HG02798 (cell line): ENCODE data around the gene EPPIN.
"Not testable (repeated sequence)": the region's sequence is repeated elsewhere in the genome, so short reads cannot be mapped to it uniquely, and the experiment has no call there.

Source experiments
- ATAC-seq: cut with Tn5 transposase; IDR thresholded peaks from one replicate; pipeline ENCODE4 v1.9.1; 2021; ENCODE audit warnings: mild to moderate bottlenecking; ENCODE audit not compliant: unreplicated experiment, poor library complexity

Gene EPPIN

DNA sequence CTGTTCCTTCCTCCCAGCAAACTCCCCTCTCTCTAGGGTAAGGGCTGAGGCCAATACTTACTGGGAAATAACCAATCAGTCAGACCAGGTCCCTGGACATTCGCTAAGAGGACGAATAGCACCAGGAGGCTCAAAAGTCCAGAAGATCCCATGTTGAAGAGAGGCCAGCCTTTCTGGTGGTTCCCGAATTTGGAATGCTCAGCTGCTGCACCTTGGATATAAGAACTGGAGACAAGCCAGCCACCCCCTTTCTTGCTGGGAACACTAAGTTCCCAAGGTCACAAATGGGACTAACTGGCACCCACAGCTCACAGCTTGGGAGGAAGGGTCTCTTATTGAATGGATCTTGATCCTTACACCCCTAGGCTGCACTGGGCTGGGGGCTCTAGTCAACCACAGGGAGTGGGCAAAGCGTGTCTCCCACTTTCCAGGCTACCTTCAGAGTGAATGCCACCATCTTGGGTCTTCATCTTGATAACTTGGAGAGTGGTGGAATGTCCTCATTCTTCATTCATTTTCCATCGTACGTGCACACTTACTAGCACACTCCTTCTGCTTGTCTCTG, at the start of gene EPPIN:
EPPIN (minus strand) TSS at position 196 of the 565 bp plus-strand sequence; CDS start at position 152, 44 bp downstream.
- ATAC-seq = no peak

DNA sequence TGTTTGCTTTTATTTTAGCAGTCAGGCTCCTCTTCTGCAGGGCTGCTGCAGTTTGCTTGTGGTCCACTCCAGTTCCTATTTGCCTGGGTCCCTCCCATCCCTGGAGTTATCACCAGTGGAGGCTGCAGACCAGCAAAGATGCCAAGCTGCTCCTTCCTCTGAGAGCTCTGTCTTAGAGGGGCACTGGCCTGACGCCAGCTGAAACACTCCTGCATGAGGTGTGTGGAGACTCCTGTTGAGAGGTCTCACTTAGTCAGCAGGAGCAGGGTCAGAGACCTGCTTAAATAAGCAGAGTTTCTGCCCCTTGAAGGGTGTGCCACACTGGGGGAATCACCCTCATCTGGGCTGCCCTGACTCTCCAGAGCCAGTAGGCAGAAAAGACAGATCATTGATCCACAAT, 48.0 kb upstream of the EPPIN start:
- no peak for ATAC-seq

DNA sequence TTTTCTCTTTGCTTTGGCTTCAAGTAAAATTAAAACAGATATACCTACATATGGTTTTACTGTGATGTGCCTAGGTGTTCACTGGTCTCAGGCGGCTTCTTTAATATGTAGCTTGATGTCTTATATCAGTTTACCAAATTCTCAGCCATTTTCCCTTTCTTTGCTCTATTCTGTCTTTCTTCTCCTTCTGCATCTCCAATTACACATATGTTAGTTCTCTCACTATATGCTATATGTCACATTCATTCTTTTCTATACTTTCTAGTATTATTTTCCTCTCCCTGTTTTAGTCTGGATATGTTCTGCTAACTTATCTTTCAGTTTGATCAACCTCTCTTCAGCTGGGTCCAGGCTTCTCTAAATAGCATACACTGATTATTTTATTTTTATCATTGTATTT, 46.3 kb upstream of the EPPIN start:
- ATAC-seq = no peak

DNA sequence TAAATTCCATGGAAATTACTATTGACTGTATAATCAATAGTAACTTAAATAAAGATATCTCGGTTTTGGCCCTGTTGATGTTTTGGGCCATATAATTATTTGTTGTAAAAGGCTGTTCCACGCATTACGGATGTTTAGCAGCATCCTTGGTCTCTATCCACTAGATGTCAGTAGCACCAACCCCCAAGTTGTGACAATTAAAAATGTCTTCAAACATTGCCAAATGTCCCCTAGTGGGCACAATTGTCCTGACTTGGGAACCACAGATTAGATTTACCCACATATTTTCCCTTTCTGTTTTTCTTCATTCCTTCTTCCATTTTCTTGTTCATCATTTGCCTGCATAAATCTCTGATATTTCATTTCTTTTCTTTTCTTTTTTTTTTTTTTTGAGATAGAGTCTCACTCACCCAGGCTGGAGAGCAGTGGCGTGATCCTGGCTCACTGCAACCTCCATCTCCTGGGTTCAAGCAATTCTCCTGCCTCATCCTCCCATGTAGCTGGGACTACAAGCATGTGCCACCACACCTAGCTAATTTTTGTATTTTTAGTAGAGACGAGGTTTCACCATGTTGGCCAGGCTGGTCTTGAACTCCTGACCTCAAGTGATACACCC, 45.5 kb upstream of the EPPIN start:
- no peak for ATAC-seq

DNA sequence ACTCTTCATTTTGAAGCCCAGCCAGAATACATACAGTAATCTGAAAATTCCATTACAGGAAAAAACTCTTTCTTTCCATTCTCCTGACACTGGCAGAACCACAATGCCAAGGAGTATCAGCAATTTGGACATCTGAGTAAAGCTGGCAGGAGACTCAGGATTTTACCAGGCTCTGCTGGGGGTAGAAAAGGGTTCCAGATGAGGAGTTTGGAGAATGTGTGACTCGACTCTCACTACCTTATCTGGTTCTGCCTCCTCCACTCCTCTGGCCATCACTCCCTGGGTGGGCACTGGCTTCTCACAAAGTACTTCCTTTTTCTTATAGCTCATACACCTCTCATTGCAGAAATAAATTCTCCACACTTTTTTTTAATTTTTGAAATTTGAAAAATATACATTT, 42.5 kb upstream of the EPPIN start:
- ATAC-seq = no peak

DNA sequence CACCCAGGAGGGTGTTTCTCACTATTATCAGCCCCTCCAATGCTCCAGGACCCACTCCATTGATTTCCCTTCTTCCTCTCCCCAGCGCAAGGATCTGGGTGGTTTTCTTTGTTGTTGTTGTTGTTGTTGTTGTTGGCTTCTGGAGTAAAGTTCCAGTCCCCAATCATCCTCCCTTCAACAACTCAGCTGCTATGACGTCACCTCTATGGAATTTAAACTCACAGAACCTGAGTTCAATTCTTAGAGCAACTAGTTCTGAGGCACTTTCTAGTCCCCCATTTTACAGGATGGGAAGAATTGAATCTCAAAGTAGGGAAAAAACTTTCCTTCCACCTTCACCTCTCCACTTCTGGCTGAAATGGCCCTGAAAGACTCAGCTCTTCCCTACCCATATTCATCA, 41.6 kb upstream of the EPPIN start:
- ATAC-seq = no peak

DNA sequence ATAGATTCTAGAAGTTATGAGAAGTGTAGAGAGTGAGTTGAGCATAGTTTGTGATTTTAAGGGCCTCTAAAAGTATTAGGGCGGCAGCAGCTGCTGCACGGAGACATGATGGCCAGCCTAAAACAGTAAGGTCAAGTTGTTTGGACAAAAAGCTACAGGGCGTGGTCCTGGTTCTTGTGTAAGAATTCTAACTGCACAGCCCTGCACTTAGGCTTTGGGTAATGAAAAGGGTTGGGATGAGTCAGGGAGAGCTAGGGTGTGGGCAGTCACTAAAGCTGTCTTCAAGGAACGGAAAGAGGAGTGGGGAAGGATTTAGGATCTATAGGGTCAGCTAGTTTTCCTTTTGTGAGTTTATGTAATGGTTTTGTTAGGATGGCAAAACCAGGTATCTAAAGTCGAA, 38.8 kb upstream of the EPPIN start:
- not testable (repeated sequence) for ATAC-seq

DNA sequence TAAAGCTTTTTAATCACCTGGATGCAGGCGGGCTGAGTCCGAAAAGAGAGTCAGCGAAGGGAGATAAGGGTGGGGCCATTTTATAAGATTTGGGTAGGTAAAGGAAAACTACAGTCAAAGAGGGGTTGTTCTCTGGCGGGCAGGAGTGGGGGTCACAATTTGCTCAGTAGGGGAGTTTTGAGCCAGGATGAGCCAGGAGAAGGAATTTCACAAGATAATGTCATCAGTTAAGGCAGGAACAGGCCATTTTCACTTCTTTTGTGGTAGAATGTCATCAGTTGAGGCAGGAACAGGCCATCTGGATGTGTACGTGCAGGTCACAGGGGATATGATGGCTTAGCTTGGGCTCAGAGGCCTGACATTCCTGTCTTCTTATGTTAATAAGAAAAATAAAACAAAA, 37.1 kb upstream of the EPPIN start:
- not testable (repeated sequence) for ATAC-seq

DNA sequence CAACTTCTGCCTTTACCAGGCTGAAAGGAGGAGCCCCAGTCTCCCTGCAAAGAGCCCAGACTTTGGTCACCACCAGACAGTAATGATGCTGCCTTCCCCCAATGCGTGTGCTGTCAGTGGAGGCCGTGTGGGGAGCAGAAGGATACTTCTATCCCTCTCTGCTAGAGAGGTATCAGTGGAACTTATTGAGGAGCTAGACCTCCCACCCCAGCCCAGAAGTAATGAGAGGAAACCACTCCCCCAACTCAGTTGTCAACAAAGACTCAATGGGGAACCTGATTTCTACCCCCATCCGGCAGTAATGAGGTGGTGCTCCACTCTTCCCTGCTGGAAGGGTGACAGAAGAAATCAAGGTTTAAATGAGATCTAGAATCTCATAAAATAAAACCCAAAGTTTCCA, 36.3 kb upstream of the EPPIN start:
- no peak for ATAC-seq

DNA sequence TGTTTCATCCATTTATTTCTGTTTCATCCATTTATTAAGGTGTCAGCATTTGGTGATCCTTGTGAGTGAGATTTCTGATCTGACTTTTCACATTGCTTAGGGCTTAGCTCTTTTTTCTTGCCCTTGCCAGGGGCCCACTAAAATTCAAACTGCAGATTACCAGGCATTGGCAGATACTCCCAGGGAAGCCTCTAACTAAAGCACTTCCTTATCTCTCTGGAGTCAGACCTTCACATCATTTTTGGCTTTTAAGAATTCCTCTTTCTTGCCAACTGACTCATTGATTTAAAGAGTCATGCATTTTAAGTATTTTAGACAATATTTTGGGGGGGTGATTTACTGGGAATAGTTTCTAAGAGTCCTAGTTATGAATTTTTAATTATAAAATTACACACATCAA, 34.5 kb upstream of the EPPIN start:
- ATAC-seq = no peak

DNA sequence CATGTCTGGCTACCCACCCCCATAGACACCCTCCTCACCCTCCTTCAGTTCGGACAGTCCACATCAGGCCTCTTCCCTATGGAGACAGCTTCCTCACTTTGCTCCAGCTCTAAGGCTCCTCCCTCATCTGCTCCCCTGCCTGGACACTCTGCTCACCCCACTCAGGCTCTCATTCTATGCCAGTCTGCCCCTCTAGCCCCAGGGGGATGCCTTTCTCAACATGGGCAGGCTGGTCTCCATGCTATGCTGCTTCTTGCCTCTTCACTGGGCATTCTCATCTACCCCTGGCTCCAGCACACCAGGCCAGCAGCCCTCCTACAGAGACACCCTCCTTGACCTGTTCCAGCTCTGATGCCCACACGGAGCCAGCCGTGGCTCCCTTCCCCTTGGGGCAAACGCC, 32.0 kb upstream of the EPPIN start, which contains the start of gene WFDC8:
WFDC8 (minus strand) TSS at position 101 of the 400 bp plus-strand sequence; CDS start at position 64, 37 bp downstream.
- no peak for ATAC-seq

DNA sequence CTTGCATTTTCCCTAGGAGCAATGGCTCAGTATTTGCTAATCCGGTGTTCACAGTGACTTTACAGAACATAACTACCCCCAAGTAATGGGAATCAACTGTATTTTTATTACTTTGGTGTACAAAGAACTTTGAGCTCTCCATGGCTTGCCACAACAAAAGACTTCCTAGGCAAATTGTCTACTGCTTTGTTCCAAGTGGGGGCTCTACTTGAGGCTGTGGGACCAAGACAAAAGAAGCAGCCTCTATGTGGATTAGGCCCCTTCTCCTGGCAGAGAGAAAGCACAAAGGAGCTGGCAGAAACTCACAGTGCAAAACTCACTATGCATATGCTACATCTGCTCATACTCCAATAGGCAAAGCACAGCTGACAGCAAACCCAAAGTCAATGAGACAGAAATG, 31.0 kb upstream of the EPPIN start:
- ATAC-seq = no peak

DNA sequence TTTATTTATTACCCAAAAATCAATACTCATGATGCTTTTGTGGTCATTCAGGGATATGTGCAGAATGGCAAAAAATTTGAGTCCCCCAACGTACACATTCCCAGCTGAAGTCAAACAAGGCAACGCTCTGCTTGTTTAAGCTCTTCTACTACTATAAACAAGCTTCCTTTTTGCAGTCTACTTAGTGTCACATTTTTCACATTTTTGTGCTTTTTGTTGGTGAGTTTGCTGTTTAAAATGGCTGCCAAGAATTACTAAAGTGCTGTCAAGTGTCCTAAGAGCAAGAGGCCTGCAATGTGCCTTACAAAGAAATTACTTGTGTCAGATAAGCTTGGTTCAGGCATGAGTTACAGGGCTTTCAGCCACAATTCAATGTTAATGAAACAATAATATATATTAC, 29.8 kb upstream of the EPPIN start:
- no peak for ATAC-seq

DNA sequence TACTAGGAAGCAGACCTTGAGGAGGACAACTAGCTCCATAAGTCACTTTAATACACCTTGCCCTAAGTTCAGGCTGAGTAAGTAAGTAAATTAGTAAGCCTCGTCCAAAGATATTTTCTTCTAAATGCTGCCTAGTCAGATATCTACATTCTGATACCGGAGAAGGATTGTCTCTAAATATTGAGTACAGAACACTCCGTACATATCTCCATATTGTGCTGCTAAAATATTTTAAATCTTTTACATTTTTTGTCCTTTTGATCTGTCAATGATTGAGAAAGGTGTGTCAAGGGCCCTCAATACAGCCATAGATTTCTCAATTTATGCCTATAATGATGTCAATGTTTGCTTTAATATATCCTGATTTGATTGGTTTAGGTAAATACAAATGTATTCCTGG, 28.7 kb upstream of the EPPIN start:
- ATAC-seq = no peak

DNA sequence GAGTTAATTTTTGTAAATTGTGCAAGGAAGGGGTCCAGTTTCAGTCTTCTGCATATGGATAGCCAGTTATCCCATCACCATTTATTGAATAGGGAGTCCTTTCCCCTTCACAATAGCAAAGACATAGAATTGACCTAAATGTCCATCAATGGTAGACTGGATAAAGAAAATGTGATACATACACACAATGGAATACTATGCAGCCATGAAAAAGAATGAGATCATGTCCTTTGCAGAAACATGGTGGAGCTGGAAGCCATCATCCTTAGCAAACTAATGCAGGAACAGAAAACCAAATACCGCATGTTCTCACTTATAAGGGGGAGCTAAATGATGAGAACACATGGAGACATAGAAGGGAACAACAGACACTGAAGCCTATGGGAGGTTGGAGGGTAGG, 22.4 kb upstream of the EPPIN start:
- ATAC-seq = not testable (repeated sequence)

DNA sequence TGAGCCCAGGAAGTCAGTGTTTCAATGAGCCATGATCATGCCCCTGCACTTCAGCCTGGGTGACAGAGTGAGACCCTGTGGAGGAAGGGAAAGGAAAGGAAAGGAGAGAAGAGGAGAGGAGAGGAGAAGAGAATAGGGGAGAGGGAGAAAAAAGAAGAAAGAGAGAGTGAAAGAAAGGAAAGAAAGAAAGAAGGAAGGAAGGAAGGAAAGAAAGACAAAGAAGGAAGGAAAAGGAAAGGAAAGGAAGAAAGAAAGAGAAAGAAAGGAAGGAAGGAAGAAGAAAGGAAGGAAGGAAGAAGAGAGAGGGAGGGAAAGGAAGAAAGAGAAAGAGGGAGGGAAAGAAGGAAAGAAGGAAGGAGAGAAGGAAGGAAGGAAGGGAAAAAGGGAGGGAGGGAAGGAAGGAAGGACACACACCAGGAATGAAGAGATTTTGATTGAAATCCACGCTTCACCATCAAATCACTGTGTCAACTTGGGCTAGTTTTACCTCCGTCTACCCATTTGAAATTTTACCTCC, 17.6 kb upstream of the EPPIN start:
- no peak for ATAC-seq

DNA sequence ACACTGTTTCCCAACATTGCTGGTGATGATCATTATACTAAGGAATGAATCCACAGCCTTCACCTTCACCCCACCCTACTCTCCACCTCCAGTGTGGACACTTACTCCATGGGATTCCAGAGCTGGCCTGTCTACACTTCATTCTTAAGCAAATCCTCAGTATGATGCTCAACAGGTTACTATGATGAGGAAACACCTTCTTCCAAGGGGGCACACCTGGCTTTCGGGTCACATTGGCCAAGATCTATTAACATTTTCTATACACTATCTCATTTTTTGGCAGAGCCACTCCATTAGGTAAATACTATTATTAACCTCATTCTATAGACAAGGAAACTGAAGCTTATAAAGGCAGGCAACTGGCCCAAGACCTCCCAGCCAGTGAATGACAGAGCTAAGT, 8.0 kb upstream of the EPPIN start:
- ATAC-seq = no peak

DNA sequence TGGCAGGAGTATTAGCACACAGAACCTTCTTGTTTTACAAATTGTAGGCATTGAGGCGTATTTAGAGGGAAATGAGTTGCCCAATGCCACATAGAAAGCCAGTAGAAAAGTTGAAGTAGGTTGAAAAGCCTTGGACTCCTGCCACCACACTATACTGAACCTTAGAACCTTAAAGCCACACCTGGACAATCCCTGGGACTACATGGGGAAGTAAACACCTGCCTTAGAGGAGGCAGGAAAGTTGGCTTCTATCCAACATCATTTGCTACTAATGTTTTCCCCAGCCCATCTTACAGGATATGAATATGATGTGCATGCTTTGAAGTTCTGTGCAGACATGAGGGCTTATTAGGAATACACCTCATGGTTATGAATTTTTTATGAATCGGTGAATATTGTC, 5.3 kb upstream of the EPPIN start:
- ATAC-seq = no peak

DNA sequence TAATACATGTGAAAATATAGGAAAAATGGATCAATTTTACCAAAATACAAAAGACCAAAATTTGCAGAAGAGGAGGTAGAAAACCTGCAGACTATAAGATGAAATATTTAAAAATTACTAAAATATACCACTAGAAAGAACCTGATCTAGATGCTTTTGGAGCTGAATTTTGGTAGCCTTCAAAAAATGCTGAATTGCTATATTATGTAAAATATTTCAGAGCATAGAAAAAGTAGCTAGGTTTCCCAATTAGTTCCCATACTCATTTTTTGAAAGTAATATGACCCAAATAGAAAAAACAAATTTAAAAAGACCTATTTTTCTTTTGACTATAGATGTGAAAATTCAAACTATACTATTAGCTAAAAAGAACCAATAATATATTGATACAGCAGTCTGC, 3.6 kb upstream of the EPPIN start:
- ATAC-seq = no peak

DNA sequence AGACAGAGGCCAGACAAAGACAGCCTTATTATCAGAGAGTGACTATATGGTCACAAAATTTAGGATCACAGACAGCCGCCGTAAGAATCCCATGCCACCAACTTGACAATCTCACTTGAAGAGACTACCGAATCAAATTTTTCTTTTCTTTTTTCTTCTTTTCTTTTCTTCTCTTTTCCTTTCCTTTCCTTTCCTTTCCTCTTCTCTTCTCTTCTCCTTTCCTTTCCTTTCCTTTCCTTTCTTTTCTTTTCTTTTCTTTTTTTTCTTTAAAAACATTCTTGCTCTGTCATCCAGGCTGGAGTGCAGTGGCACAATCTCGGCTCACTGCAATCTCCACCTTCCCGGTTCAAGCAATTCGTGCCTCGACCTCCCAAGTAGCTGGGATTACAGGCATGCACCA, 1.2 kb upstream of the EPPIN start:
- no peak for ATAC-seq

DNA sequence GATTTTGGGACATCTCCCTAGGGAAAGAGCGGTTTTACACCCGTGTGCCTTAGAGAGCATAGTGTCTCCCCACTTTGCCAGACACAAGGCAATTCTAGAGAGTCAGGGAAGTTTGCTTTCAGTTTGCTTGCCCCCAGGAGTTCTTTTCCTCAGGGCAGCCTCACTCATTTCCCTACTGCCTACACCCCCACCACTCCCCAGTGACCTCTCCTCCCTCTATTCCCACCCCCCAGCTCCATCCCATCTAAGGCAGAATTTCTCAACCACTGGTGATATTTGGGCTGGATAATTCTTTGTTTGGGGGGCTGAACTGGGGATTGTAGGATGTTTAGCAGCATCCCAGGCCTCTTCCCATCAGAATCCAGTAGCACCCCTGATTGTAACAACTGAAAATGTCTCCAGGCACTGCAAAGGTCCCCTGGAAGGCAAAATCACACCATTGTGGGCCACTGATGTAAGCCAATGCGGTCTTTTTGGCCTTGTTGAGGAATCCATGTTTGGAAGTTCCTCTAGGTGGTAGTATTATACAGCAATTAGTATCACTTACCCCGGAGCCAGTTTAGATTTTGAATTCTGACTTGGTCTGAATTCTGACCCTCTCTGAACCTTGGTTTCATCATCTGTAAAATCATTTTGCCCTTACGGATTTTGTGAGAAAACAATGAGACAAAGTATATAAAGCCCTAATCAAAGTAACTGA, 1.3 kb downstream of the EPPIN start:
- no peak for ATAC-seq

DNA sequence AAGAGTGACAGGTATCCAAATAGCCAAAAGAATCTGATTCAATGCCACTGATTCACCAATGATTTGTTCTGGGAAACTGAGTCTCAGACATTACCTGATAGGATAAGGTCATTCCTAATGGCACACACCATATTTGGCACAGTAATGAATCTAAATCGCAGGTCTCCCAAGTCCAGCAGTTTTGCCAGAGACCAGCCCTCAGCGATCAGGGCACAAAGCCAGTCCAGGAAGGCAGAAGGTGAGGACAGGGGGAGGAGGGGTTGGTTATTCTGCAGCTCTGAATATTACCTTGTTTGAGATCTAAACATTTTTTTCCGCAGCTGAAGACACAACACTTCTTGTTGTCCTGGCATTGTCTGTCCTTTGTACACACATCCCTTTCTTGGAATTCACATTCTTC, 1.9 kb downstream of the EPPIN start:
- ATAC-seq = no peak
